H1 (cell line): ENCODE results near the gene CRYBG1. TPM values are rescaled to one million over a fixed set of nuclear protein-coding genes. Genes with fewer than 3 reads are reported as not detected.
A peak's percentile ranks its signal among the peaks of the same experiment; 100 is the strongest.

Experiments
- polyA plus RNA-seq, 7 experiments: library from polyadenylated mRNA; depleted of rRNA in 3 of 7; stranded (reverse) in 5 of 7; unstranded in 2 of 7; fragments of >200 nt in 5 of 7; fragments of 200-250 nt in 2 of 7; gene quantifications; 1 replicate in 5 of 7; 2 replicates in 1 of 7; 4 replicates in 1 of 7; pipeline versions ENCODE4 v1.2.1 to v1.2.3, GENCODE V29; 2011 to 2013; ENCODE audit warnings: missing spikeins in 2 of 7, mixed read lengths in 2 of 7
- total RNA-seq: library from RNA; stranded (reverse); fragmentation: NEBNext Ultra II Directional; extraction: Animal tissue kit (Norgen Biotek cat#: 25700); gene quantifications from 2 replicates; pipeline ENCODE4 v1.2.1, GENCODE V29; 2021
- TF ChIP-seq, protein P1 (sequence below), 3 experiments: IDR thresholded peaks; 1 replicate in 2 of 3; 2 replicates in 1 of 3; pipeline versions ENCODE4 v1.5.1 to v1.6.1; 2011; ENCODE audit warnings: low read length in 3 of 3, mild to moderate bottlenecking in 3 of 3, inconsistent platforms in 2 of 3, low read depth in 1 of 3, moderate library complexity in 1 of 3; ENCODE audit not compliant: insufficient read depth in 1 of 3; ENCODE audit errors: control extremely low read depth in 1 of 3

CRYBG1 gene
- total and polyA plus RNA-seq, 2 of the 8 experiments (the other 6 are each of a cell fraction or from before 2014, with no cell fraction given) = 2.2 to 11.6 TPM

DNA sequence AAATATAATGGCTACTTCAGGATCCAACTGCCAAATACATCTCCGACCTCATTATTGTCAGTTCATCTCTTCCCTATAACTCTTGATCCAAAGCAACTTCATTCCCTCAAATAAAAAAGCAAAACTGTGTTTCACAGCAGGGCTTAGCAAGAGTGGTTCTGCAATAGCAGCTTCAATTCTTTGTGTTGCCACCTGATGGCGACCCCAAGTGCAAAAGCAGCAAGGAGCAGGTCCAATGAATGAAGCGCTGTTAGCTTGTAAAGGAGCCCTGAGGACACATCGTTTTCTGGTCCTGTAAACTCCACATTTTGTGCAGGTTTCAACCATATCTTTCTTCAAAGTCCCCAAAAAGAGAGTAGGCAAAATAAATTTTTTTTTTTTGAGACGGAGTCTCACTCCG, 249.2 kb downstream of the CRYBG1 start (continued):
- TF ChIP-seq, protein P1, sequence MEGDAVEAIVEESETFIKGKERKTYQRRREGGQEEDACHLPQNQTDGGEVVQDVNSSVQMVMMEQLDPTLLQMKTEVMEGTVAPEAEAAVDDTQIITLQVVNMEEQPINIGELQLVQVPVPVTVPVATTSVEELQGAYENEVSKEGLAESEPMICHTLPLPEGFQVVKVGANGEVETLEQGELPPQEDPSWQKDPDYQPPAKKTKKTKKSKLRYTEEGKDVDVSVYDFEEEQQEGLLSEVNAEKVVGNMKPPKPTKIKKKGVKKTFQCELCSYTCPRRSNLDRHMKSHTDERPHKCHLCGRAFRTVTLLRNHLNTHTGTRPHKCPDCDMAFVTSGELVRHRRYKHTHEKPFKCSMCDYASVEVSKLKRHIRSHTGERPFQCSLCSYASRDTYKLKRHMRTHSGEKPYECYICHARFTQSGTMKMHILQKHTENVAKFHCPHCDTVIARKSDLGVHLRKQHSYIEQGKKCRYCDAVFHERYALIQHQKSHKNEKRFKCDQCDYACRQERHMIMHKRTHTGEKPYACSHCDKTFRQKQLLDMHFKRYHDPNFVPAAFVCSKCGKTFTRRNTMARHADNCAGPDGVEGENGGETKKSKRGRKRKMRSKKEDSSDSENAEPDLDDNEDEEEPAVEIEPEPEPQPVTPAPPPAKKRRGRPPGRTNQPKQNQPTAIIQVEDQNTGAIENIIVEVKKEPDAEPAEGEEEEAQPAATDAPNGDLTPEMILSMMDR (IDR thresholded peaks at IDR 0.05; ENCODE audit: control extremely low read depth in 1 of 3, insufficient read depth in 1 of 3, low read depth in 1 of 3, low read length in 3 of 3) = peak; percentile 50 to 73 (median 63)
